ENCODE data around the gene GMCL1. TPM values are rescaled to one million over a fixed set of nuclear protein-coding genes. Genes with fewer than 3 reads are reported as not detected.
"Not testable (repeated sequence)": the region's sequence is repeated elsewhere in the genome, so short reads cannot be mapped to it uniquely, and the experiment has no call there.

Gene GMCL1, protein sequence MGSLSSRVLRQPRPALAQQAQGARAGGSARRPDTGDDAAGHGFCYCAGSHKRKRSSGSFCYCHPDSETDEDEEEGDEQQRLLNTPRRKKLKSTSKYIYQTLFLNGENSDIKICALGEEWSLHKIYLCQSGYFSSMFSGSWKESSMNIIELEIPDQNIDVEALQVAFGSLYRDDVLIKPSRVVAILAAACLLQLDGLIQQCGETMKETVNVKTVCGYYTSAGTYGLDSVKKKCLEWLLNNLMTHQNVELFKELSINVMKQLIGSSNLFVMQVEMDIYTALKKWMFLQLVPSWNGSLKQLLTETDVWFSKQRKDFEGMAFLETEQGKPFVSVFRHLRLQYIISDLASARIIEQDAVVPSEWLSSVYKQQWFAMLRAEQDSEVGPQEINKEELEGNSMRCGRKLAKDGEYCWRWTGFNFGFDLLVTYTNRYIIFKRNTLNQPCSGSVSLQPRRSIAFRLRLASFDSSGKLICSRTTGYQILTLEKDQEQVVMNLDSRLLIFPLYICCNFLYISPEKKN
- 10 to 100 TPM; 16.3 to 17.3 TPM for total RNA-seq

DNA sequence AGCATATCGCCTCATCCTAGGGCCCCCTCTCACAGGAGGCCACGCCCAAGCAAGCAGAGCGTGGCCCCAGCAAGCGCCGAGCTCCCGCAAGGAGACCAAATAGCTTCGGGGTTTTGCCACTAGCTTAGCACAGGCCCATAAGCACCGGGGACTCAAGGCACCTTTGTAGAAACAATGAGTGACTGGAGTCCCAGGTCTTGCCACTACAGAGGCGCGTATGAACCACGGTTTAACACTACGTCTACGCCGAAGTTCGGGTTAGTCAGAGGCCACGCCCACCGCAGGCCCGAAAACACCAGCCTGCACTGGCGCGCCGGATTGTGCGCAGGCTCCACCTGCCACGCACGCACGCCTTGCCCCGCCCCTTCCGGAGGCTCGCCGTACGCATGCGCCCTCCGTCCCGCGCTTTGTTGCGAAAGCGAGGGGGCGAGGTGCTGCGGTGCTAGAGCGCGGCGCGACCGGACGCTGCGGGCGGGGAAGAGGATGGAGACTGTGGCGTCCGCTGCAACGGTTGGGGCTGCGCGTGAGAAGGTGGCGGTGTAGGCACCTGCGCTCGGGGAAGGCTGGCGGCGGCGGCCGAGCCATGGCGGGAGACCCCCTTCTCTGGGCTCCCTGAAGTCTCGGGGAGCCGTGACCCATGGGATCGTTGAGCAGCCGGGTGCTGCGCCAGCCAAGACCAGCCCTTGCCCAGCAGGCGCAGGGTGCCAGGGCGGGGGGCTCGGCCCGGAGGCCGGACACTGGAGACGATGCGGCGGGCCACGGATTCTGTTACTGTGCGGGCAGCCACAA is at the start of gene GMCL1:
TSS of gene GMCL1 (plus strand) at position 405 of the 789 bp plus-strand sequence. CDS start at position 638, 233 bp downstream.
- ChIA-PET POLR2A (interaction anchor here (0.6 to 1.0 kb wide), 2 partner anchors 185 to 362 kb away, joined by 3 read pairs; partner anchors contain the start of gene C2orf42), CTCF (interaction anchor here (0.5 to 1.5 kb wide), 5 partner anchors 13 to 473 kb away, joined by 3 to 6 read pairs (median 3); no protein-coding TSS in a partner anchor)

DNA sequence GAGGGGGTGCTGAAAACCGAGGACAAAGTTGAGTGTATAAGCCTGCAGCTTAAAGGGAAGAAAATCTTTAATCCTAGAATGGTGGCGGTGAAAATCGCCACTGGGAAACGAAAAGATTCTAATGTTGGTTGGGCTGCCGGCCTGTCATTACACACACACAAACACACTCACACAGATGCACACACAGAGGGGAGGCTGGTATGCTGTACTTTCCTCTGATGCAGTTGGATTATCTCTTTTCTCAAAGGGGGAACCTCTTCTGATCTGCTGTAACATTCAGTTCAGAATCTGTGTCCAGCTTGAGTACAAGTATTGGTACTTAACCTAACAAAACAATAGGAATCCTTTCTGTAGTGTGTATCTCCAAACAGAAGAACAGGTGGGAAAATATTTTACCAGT is 48.5 kb upstream of the GMCL1 start:
- POLR2A ChIA-PET = interaction anchor here (0.5 kb wide), 1 partner anchor 11 kb away, joined by 3 read pairs; no protein-coding TSS in a partner anchor
- CTCF ChIA-PET = no interaction called here

DNA sequence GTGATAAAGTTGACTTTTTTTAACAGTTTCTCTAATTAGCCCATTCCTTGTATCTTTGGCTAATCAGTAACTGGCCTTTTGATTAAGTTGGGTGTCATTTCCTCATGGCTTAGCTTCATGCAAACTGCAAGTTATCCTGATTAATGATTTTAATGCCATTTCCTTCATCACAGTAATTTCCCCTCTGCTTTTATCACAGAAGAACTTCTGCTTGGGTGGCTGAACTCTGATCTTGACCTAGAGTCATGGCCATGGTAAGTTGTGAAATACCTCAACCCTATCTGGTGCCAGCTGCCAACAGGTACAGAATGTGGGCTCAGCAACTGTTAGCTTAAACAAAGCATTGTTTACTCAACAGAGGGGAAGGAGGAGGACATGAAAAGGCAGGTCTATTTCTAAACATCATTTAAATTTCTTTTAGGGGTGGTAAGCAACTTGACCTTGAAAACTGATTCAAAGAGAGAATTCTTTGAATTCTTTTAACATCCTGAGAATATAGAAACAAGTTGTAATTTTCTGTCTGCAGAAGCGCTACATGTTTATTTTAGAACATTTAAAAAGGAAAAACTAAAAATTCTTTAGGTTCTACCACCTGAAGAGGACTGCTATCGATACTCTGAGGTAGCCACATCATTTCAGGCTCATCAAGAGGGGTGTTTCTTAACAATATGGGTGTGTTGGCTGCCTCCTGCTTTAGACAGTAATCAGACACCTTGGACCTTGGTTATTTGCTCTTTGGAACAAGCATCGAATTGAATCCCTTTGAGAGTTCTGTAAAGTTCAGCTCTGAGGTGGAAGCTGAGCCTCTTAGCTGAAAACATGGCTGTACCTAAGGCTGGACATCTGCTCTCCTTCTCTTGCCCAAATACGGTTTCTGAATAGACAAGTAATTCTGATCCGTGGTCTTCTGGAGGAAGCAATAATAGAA is 47.9 kb upstream of the GMCL1 start:
- CTCF ChIA-PET = no interaction called here

DNA sequence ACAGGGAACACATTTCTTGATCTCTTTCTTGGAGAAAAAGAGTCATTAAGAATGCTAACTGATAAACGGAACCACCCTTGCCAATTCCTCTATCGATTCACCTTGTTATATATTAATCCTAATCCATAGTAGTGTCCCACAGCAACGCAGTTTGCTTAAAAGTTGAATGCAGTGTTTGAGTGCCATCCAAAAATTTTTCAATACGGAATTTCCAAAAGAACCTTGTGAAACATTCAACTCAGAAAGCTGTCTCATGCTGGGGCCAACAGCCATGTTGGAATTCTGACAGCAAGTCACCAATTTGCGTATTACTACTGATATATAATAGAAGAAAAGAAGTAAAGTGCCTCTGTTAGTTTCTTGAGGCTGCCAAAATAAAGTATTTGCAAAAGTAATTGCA is 45.2 kb upstream of the GMCL1 start:
- ChIA-PET CTCF (interaction anchor here (0.5 kb wide), 1 partner anchor 280 kb away, joined by 3 read pairs; no protein-coding TSS in a partner anchor), POLR2A (no interaction called here)

More for the DNA sequence above, 47.9 kb upstream of the GMCL1 start:
- POLR2A ChIA-PET = interaction anchor here (0.5 kb wide), 1 partner anchor 12 kb away, joined by 3 read pairs; no protein-coding TSS in a partner anchor

DNA sequence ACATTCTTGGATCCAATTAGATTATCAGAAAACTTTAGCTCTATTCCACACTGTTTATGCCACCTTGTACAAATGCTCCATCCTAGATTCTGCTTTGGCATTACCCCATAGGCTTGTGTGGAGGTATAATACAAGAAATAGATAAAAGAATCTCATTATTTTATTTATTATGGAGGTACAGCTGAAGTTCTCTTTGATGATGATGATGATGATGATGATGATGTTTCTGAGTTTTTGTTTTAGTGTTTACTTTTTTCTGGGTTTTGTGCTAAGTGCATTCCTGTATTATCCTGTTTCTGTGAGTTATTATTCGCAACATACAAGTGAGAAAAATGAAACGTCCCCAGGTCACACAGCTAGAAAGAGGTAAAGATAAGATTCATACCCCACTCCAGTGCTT is 44.1 kb upstream of the GMCL1 start:
- ChIA-PET POLR2A (no interaction called here), CTCF (no interaction called here)

DNA sequence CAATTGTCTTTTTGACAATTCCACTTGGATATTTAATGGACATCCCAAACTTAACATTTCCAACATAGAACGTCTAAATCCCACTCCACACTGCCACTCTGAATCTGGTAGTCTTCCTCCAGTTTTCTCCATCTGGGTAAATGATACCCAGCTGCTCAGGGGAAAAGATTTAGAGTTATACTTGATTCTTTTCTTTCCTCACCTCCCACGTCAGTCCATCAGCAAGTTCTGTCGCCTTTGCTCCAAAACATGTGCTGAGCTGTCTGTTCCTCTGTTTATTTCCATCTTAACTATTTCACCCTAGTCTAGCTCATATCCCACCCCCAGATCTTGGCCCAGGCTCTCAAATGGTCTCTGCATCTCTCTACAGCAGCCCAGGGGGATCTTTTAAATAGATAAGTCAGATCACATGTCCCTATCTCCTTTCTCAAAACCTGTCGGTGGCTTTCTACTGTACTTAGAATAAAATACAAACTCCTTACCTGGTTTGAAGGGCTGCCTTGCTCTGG is 43.4 kb upstream of the GMCL1 start:
- POLR2A ChIA-PET = no interaction called here
- CTCF ChIA-PET = no interaction called here

DNA sequence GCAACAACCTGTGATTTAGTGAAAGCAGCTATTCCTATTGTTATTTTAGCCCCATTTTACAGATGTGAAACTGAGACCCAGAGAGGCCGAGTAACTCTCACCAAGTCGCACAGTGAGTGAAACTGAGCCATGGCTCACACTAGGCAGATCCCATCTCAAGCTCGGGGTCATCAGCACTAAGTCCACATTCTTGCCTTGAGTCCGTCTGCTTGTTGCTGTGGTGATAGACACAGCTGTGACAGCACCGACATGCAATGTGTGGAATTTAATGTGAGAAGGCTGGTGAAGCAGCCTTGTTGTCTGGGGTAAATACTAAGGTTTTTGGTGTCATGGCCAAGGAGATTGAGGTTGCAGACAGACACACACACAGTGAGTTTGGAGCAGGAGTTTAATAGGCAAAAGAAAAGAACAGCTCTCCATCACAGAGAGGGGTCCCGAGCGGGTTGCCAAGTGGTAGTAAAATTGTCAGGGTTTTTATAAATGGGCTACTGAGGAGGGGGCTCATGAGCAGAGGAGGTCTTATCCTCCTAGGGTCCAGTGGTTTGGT is 40.2 kb upstream of the GMCL1 start:
- POLR2A ChIA-PET = no interaction called here
- CTCF ChIA-PET = no interaction called here

DNA sequence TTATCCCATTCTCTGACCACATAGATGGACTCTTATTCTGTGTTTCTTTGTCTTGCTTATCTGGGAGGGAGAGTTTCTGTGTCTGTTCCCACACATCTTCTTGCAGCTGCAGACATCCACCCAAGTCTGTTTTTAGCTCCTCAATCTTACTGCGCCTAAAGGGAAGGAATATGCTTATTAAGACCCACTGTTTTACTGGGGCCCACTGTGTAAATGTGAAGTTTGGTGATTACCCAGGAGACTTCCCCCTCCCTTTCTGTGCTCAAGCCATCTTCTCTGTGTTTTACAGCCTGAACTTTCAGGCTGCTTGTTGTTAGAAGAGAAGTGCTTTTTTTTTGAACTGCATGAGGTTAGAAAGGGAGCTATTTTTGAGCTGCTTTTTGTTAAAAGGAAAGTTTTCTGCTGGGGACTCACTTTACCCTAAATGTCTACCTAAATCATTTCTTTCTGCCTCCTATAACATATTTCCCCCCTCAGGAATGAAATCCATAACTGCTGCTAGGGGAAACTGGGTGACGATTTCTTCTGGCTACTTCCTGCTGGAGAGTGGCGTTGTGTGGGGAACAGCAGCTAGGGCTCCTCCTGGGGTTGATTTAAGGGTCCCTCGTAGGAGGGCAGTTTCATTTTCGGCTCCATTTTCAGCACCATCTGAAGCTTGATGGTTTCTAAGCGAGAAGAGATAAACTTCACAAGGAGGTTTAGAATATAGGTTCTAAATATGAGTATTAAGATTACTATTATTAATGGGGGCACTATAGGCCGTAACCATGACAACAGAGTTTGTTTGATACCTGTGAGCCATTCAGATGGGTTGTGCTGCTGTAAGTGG is 39.5 kb upstream of the GMCL1 start:
- POLR2A ChIA-PET = no interaction called here
- CTCF ChIA-PET = no interaction called here

DNA sequence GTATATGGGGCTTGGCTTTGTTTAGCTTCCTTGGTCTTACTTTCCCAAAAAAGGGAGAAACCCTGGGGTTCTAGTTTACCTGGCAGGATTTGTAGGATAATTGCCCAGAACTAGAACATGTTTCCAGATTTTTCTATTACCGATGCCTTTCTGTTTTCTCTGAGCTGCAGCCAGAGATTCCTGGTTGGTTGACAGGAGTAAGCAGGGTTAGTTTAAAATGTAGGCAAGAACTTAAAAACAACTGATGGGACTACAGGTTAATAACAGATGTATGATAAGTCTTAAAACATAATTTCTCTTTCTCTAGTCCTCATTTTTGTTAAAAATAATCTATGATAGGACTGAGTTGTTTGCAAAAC is 38.9 kb upstream of the GMCL1 start:
- POLR2A ChIA-PET = no interaction called here
- CTCF ChIA-PET = no interaction called here

DNA sequence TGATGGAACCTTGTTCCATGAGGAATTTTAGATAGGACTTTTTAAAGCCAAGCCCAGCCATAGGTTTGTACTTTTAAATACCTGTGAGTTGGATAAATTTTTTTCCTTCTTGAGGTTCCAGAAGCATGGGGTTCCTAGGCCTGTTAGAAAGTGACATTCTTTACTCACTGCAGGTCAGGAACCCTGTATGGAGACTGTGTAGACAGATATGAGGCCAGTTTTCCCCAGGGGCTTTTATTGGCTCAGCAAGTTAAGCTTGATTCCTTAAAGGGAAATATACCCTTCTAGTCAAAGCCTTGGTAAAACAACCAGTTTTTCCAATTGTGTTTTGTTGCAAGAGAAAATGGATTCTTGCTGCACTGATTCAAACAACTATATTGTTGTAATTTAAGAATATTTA is 38.4 kb upstream of the GMCL1 start:
- ChIA-PET POLR2A (no interaction called here), CTCF (no interaction called here)

DNA sequence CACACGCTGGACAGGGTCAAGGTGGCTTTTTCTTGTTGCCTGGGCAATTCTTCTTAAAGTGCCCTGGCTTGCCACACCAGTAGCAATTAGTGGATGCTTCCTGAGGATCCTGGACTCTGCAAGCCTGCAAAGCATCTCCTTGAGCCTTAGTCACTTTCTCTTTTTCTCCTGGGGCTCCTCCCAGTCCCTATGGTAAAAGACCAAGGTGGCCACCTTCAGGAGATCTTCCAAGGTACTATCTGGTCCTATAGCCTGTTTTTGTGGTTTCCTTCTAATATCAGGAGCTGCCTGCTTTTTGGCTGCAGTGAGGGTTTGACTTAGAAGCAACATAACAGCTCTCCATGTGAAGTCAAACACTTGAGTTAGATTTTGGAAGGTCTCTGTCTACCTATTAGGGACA is 33.3 kb upstream of the GMCL1 start:
- POLR2A ChIA-PET = no interaction called here
- CTCF ChIA-PET = no interaction called here

DNA sequence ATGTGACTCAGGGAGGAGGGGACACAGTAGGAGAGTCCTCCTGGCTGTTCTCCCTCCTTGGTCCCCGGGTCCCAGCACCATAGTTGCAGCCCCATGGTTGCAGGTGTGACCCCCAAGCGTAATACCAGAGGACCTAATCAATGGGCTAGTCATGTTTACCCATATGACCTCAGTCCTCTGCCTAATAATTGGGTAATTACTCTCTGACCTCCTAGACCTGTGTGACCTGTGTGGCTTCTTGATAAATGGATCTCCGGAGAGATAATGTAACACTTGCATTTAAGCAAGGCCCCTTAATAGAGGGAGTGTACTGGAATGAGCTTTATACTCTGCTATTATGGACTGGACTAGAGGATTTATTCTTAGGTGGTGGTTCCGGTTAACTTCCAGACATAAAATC is 32.2 kb upstream of the GMCL1 start:
- ChIA-PET CTCF (no interaction called here), POLR2A (no interaction called here)

DNA sequence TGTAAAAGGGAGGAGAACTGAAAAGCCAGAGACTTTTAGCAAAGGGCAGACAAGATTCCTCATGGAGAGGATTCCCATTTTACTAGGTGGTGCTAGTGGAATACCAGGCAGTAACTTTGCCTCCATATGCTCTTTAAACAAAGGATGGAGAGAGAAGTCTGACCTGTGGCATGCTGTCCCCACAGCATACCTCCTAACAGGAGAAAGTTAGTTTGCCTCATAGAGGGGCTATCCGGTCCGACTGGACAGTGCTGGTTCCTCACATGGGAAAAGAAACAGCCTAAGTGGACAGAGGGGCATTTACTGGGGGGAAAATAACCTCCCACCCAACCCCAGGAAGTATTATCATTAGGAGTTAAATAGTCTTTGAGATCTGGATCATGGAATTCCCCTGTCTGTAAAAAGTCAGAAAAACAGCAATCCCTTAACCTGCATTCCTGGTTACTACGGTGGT is 31.6 kb upstream of the GMCL1 start:
- POLR2A ChIA-PET = no interaction called here
- CTCF ChIA-PET = no interaction called here

DNA sequence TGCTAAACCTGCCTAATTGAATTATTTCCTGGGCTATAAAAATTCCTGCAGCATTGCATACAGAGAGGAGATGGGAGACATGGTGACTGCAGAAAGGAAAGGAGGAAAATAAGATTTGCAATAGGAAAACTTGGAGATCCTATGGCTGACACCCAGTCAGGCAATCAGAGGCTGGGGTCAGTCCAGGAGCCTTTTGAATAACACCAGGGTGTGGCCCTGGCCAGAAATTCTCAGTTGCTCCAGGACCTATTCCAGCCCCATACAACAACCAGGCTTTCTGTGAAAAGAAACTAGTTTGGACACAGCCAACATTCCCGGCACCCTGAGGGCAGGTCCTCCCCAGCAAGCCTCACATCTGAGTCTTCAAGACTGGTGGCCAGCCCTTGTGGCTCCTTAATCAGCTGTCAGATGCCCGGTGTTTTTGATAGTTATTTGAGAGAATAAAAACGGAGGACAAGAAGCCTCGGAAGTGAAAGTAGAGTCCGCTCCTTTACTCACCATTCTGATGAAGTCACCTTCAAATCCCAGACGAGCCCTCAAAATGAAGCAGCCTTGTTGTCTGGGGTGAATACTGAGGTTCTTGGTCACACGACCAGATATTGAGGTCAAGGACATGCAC is 31.1 kb upstream of the GMCL1 start:
- POLR2A ChIA-PET = no interaction called here

DNA sequence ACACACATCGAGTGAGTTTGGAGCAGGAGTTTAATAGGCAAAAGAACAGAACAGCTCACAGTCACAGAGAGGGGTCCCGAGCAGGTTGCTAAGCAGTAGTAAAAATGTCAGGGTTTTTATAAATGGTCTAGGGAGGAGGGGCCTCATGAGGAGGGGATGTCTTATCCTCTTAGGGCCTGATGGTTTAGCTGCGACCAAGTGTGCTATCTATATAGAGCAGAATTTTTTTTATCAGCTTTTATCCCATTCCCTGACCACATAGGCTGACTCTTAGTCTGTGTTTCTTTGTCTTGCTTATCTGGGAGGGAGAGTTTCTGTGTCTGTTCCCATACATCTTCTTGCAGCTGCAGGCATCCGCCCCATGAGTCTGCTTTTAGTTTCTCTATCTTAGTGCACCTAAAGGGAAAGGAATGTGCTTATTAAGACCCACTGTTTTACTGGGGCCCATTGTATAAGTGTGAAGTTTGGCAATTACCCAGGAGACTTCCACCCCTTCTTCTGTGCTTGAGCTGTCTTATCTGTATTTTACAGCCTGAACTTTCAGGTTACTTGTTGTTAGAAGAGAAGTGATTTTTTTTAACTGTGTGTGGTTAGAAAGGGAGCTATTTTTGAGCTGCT is 30.4 kb upstream of the GMCL1 start:
- CTCF ChIA-PET = interaction anchor here (0.6 kb wide), 1 partner anchor 15 kb away, joined by 7 read pairs; no protein-coding TSS in a partner anchor
- POLR2A ChIA-PET = interaction anchor here (0.5 kb wide), 1 partner anchor 37 kb away, joined by 3 read pairs; no protein-coding TSS in a partner anchor

More for the DNA sequence above, 31.1 kb upstream of the GMCL1 start:
- CTCF ChIA-PET = no interaction called here

DNA sequence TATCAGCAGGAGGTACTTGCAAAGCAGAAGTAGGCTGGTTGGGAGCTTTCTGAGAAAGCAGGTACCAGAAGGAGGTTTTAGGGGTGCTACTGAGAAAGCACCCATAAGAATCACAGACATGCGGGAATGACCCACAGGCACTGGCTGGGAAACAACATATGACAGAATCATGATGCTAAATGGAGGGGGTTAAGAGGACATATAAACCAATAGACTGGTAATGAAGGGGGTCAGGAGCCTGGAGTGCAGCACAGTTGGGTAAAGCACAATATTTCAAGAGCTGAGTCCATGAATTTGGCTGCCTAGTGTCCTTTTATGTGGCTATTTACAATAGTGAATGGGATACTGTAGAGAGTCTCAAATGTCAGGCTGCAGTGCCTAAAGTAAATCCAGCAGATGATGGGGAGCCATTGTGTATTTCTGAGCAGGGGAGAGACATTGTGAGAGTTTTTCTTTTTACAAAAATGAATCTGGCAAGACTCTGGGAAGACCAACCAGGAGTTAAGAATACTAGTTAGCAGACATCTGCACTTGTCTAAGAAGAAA is 27.6 kb upstream of the GMCL1 start:
- ChIA-PET POLR2A (no interaction called here), CTCF (no interaction called here)

DNA sequence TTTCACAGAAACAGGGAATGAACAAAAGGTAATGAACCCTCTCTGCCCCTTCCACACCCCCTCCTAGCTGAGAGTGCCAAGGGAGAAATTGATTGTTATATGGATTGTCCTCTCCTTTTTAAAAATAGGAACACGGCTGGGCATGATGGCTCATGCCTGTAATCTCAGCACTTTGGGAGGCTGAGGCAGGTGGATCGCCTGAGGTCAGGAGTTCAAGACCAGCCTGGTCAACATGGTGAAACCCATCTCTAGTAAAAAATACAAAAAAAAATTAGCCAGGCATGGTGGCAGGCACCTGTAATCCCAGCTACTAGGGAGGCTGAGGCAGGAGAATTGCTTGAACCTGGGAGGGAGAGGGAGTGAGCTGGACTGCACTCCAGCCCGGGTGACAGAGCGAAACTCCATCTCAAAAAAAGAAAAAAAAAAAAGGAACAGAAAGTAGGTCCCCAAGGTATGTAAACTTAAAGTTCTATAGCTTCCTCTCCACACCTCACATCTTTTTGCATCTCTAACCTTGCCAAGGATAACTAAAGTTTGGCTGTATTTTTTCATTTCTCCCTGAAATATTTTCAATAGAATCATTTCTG is 26.6 kb upstream of the GMCL1 start:
- POLR2A ChIA-PET, CTCF ChIA-PET: not testable (repeated sequence)
